CD8-positive, alpha-beta memory T cell (primary cell): ENCODE results near the gene TXNIP. TPM values are rescaled to one million over a fixed set of nuclear protein-coding genes. Genes with fewer than 3 reads are reported as not detected.

ENCODE experiments used
- CTCF ChIA-PET: fragments of 350-600 bp; sonication (Branson Sonifier 250); formaldehyde crosslinking; loops from one replicate; lab custom pipeline; 2021; ENCODE audit warnings: antibody characterized with exemption; lab: Charles Lee
- POLR2A ChIA-PET: fragments of 350-600 bp; sonication (Branson Sonifier 250); formaldehyde crosslinking; loops from one replicate; lab custom pipeline; 2021; ENCODE audit warnings: antibody characterized with exemption; lab: Charles Lee
- DNase-seq, 5 donors: peaks; one replicate each; pipeline versions ENCODE4 v3.0.0 to v3.0.0-alpha.2; 2020 to 2022; ENCODE audit warnings: mixed read lengths in 1 of 5
- H3K27ac ChIP-seq: one replicate; pipeline ENCODE4 v1.7.0; 2013; ENCODE audit warnings: low read depth, mild to moderate bottlenecking, low read length, moderate library complexity
- H3K27me3 ChIP-seq: 2 replicates; pipeline ENCODE4 v1.7.0; 2013; ENCODE audit warnings: low read length, mild to moderate bottlenecking; ENCODE audit not compliant: insufficient read depth, poor library complexity, severe bottlenecking
- H3K36me3 ChIP-seq: 2 replicates; pipeline ENCODE4 v1.7.0; 2013; ENCODE audit warnings: mild to moderate bottlenecking, low read length, moderate library complexity; ENCODE audit not compliant: insufficient read depth
- H3K4me1 ChIP-seq: 2 replicates; pipeline ENCODE4 v1.7.0; 2013; ENCODE audit warnings: mild to moderate bottlenecking, low read length, moderate library complexity; ENCODE audit not compliant: insufficient read depth
- H3K4me3 ChIP-seq: 2 replicates; pipeline ENCODE4 v1.7.0; 2013; ENCODE audit warnings: mild to moderate bottlenecking, low read length
- H3K9me3 ChIP-seq: 2 replicates; pipeline ENCODE4 v1.7.0; 2013; ENCODE audit warnings: mild to moderate bottlenecking, low read length
- H3K27ac Mint-ChIP-seq, 8 donors: one replicate each; pipeline ENCODE4 v1.8.0; 2020 to 2021; ENCODE audit warnings: mixed read lengths in 8 of 8, mild to moderate bottlenecking in 6 of 8, inconsistent platforms in 3 of 8, moderate library complexity in 3 of 8
- H3K27me3 Mint-ChIP-seq, 2 donors: one replicate each; pipeline ENCODE4 v1.8.0; 2020 to 2021; ENCODE audit warnings: mixed read lengths in 2 of 2, mild to moderate bottlenecking in 1 of 2, moderate library complexity in 1 of 2
- H3K36me3 Mint-ChIP-seq, 3 donors: one replicate each; pipeline ENCODE4 v1.8.0; 2020 to 2021; ENCODE audit warnings: mixed read lengths in 3 of 3, inconsistent platforms in 1 of 3, mild to moderate bottlenecking in 1 of 3
- H3K4me1 Mint-ChIP-seq, 3 donors: one replicate each; pipeline ENCODE4 v1.8.0; 2020 to 2021; ENCODE audit warnings: mixed read lengths in 3 of 3, inconsistent platforms in 1 of 3, mild to moderate bottlenecking in 1 of 3
- H3K4me3 Mint-ChIP-seq, 7 donors: one replicate each; pipeline ENCODE4 v1.8.0; 2020 to 2021; ENCODE audit warnings: mixed read lengths in 7 of 7, mild to moderate bottlenecking in 6 of 7, moderate library complexity in 4 of 7, inconsistent platforms in 2 of 7
- H3K9me3 Mint-ChIP-seq, 5 donors: one replicate each; pipeline ENCODE4 v1.8.0; 2020 to 2022; ENCODE audit warnings: mixed read lengths in 5 of 5, mild to moderate bottlenecking in 3 of 5, moderate library complexity in 2 of 5, inconsistent platforms in 1 of 5
- polyA plus RNA-seq: library from polyadenylated mRNA; unstranded; fragments of 300-500 nt; fragmentation: Illumina TruSeq; gene quantifications from one replicate; pipeline ENCODE4 v1.2.3, GENCODE V29; 2021
- total RNA-seq, 2 experiments: library from RNA; stranded (reverse); gene quantifications; one replicate each; pipeline ENCODE4 v1.2.3, GENCODE V29; 2021

The TXNIP gene, protein sequence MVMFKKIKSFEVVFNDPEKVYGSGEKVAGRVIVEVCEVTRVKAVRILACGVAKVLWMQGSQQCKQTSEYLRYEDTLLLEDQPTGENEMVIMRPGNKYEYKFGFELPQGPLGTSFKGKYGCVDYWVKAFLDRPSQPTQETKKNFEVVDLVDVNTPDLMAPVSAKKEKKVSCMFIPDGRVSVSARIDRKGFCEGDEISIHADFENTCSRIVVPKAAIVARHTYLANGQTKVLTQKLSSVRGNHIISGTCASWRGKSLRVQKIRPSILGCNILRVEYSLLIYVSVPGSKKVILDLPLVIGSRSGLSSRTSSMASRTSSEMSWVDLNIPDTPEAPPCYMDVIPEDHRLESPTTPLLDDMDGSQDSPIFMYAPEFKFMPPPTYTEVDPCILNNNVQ
- total RNA-seq: 100 to 1,000 TPM; 167 to 170 TPM
- polyA plus RNA-seq: 4,579 TPM

DNA sequence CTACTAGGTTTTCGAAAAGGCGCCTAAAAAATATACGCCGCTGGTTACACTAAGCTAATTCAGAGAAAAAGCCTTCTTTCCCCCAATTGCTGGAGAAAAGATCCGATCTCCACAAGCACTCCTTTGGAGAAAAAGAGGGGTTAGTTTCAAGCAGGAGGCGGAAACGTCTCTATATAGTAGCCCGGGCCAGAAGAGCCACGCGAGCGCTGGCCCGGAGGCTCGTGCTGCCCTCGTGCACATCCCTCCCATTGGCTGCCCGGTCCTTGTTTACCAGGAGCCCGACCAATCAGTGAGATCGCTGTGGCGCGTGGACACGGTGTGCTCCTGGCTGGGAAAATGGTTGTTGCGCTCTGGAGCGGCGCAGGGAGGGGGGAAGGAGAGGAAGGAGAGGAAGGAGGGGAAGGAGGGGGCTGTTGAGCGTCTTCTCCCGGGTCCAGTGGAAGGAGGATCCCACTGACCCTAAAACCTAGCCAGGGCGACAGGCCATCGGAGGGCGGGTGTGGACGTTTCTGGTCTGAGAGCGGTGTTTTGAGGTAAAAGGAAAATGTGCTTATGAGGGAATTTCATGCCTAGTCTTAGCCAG lies at the start of gene TXNIP:
TXNIP (minus strand) TSS at position 147 of the 583 bp plus-strand sequence. CDS start 313 bp downstream, outside the sequence.
- CTCF ChIA-PET: interaction anchor here (0.9 to 26.4 kb wide), 7 partner anchors 11 to 151 kb away, joined by 3 to 475 read pairs (median 7); partner anchors contain the start of genes LIX1L, NUDT17, PIAS3 and RBM8A

DNA sequence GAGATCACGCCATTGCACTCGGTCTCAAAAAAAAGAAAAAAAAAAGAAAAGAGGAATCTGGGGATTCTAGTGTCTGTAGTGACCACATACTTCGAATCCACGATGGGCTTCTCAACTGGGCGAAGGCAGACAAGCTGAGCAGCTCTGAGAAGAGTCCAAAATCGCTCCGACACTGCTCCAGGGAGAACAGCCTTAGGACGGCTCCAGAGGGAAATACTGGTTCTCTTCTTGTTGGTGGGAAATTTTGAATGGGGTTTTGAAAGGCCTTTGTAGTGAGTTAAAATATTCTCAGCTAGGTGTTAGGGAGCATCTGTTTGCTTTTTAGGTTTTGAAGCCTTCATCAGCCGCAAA lies 43.4 kb upstream of the TXNIP start:
- H3K9me3 Mint-ChIP-seq: peaks cover 0 to 17% (median 7%) of the 10 kb centered on the region in 5 donors
- no peak for DNase-seq
- peaks cover 0 to 20% (median 2%) of the 10 kb centered on the region in 3 donors for H3K36me3 Mint-ChIP-seq
- H3K27ac Mint-ChIP-seq: peak overlapping the region in 2 of 8 donors; percentile 44 to 98
- Histone ChIP-seq H3K4me3 (no peak overlapping the region), H3K9me3 (no peaks in the 10 kb centered on the region), H3K4me1 (peaks cover 9% of the 10 kb centered on the region), H3K27ac (peak overlapping the region; percentile 27), H3K36me3 (no peaks in the 10 kb centered on the region), H3K27me3 (no peaks in the 10 kb centered on the region)
- peaks cover 34 to 47% (median 37%) of the 10 kb centered on the region in 3 donors for H3K4me1 Mint-ChIP-seq
- POLR2A ChIA-PET: interaction anchor here (5.7 kb wide), 1 partner anchor 11 kb away, joined by 57 read pairs; no protein-coding TSS in a partner anchor
- peaks cover 0 to 24% of the 10 kb centered on the region in 2 donors for H3K27me3 Mint-ChIP-seq
- CTCF ChIA-PET: interaction anchor here (0.9 to 5.3 kb wide), 4 partner anchors 10 to 195 kb away, joined by 3 to 56 read pairs (median 12); partner anchors contain the start of gene NUDT17
- H3K4me3 Mint-ChIP-seq: peak overlapping the region in 4 of 7 donors; percentile 25 to 99 (median 60)

More for the DNA sequence above, at the start of gene TXNIP:
- peaks cover 44% of the 10 kb centered on the region for H3K36me3 ChIP-seq
- H3K9me3 ChIP-seq: no peaks in the 10 kb centered on the region
- H3K27ac Mint-ChIP-seq: peak within 1 kb of the TSS; percentile 84 to 98 (median 98)
- H3K27ac ChIP-seq: peak within 1 kb of the TSS; percentile 92
- peaks cover 58% of the 10 kb centered on the region for H3K4me1 ChIP-seq
- peak within 1 kb of the TSS; percentile 94 to 99 (median 99) for H3K4me3 Mint-ChIP-seq
- H3K9me3 Mint-ChIP-seq: peaks cover 0 to 5% (median 0%) of the 10 kb centered on the region in 5 donors
- peak within 1 kb of the TSS; percentile 99 for H3K4me3 ChIP-seq
- H3K4me1 Mint-ChIP-seq: peaks cover 57 to 67% (median 63%) of the 10 kb centered on the region in 3 donors
- peaks cover 0 to 3% of the 10 kb centered on the region in 2 donors for H3K27me3 Mint-ChIP-seq
- POLR2A ChIA-PET: interaction anchor here (0.8 to 11.4 kb wide), 12 partner anchors 8 to 173 kb away, joined by 3 to 229 read pairs (median 14); partner anchors contain the start of genes ANKRD34A, LIX1L, PEX11B and PIAS3
- DNase-seq: peak; percentile 86 to 96 (median 89)
- H3K36me3 Mint-ChIP-seq: peaks cover 39 to 56% (median 49%) of the 10 kb centered on the region in 3 donors
- H3K27me3 ChIP-seq: no peaks in the 10 kb centered on the region

DNA sequence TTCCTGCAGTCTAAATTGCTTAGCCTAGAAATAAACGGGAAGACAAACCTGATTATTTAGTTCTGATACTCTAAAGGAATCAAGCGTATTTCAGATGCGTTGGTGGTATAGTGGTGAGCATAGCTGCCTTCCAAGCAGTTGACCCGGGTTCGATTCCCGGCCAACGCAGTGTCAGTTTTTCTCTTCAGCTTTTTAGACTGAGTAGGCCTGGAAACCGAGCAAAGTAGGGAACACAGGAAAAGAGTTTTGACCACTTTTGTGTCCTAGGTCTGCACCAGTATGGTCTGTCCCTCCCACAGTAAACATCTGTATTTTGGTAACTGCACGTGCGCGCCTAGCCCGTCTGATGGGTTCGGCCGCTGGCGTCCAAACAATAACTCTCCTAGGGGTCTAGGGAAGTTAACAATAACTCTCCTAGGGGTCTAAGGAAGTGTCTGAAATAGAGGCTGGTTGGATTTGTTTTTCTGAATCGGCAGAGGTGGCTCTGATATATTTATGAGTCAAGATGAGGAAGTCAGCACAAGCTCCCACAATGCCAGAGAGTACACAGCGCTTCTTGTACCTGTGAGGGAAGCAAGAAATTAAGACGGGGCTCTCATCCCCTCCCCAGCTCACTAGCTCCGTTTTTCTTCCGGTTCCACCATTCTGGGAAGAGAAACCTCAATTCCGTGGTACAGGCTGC lies 40.7 kb upstream of the TXNIP start:
- peaks cover 0 to 17% (median 7%) of the 10 kb centered on the region in 5 donors for H3K9me3 Mint-ChIP-seq
- Histone ChIP-seq H3K27me3 (no peaks in the 10 kb centered on the region), H3K9me3 (no peaks in the 10 kb centered on the region), H3K36me3 (no peaks in the 10 kb centered on the region), H3K4me1 (peaks cover 10% of the 10 kb centered on the region), H3K27ac (peak overlapping the region; percentile 64), H3K4me3 (peak overlapping the region; percentile 88)
- ChIA-PET CTCF (interaction anchor here (0.8 to 5.3 kb wide), 14 partner anchors 12 to 192 kb away, joined by 3 to 56 read pairs (median 3); partner anchors contain the start of genes NUDT17, PEX11B and TXNIP), POLR2A (interaction anchor here (0.6 to 5.7 kb wide), 16 partner anchors 10 to 192 kb away, joined by 3 to 57 read pairs (median 6); partner anchors contain the start of genes ANKRD34A, LIX1L, NUDT17 and PEX11B)
- DNase-seq: peak; percentile 48 to 82 (median 79)
- peaks cover 37 to 52% (median 43%) of the 10 kb centered on the region in 3 donors for H3K4me1 Mint-ChIP-seq
- peaks cover 0 to 20% (median 2%) of the 10 kb centered on the region in 3 donors for H3K36me3 Mint-ChIP-seq
- H3K27ac Mint-ChIP-seq: peak overlapping the region; percentile 94 to 98 (median 96)
- H3K4me3 Mint-ChIP-seq: peak overlapping the region; percentile 93 to 99 (median 97)
- H3K27me3 Mint-ChIP-seq: peaks cover 3 to 24% of the 10 kb centered on the region in 2 donors

GRCh38 chr1:146036241-146036964 lies 40.0 kb upstream of the TXNIP start:
- Histone ChIP-seq H3K4me3 (peak overlapping the region; percentile 88), H3K9me3 (no peaks in the 10 kb centered on the region), H3K4me1 (peaks cover 10% of the 10 kb centered on the region), H3K36me3 (no peaks in the 10 kb centered on the region), H3K27ac (peak overlapping the region; percentile 48), H3K27me3 (no peaks in the 10 kb centered on the region)
- DNase-seq: peak in 1 of 5 donors; percentile 29
- Mint-ChIP-seq H3K27me3 (peaks cover 3 to 26% of the 10 kb centered on the region in 2 donors), H3K4me3 (peak overlapping the region; percentile 93 to 99 (median 97)), H3K27ac (peak overlapping the region; percentile 94 to 98 (median 96)), H3K4me1 (peaks cover 37 to 52% (median 43%) of the 10 kb centered on the region in 3 donors), H3K9me3 (peaks cover 0 to 17% (median 7%) of the 10 kb centered on the region in 5 donors), H3K36me3 (peaks cover 0 to 20% (median 2%) of the 10 kb centered on the region in 3 donors)
- CTCF ChIA-PET: interaction anchor here (0.8 to 5.3 kb wide), 10 partner anchors 13 to 191 kb away, joined by 3 to 56 read pairs (median 4); partner anchors contain the start of genes NUDT17 and TXNIP
- POLR2A ChIA-PET: interaction anchor here (0.6 to 5.7 kb wide), 11 partner anchors 9 to 191 kb away, joined by 3 to 57 read pairs (median 8); partner anchors contain the start of genes ANKRD34A, LIX1L, NUDT17 and PEX11B

DNA sequence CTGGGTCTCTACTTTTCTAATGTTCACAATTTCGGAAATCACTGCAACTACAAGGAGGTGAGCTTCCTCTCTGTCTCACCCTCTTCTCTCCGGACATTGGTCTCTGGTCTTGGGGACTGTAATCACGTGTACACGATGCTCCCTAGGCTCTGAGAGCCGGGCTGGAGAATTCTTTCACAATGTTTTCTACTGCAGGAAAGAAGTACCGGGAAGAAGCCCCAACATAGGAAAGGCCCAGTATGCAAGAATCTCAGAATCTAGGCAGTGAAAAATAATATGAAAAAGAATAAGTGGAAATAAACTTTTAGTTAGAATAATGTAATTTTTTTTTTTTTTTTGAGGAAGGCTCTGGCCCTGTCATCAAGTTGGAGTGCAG lies 38.7 kb upstream of the TXNIP start:
- peaks cover 0 to 20% (median 2%) of the 10 kb centered on the region in 3 donors for H3K36me3 Mint-ChIP-seq
- Histone ChIP-seq H3K4me1 (peaks cover 10% of the 10 kb centered on the region), H3K9me3 (no peaks in the 10 kb centered on the region), H3K4me3 (peak overlapping the region; percentile 88), H3K36me3 (no peaks in the 10 kb centered on the region), H3K27ac (no peak overlapping the region), H3K27me3 (no peaks in the 10 kb centered on the region)
- H3K27ac Mint-ChIP-seq: peak overlapping the region in 5 of 8 donors; percentile 87 to 98 (median 94)
- H3K4me1 Mint-ChIP-seq: peaks cover 37 to 50% (median 41%) of the 10 kb centered on the region in 3 donors
- peaks cover 0 to 17% (median 7%) of the 10 kb centered on the region in 5 donors for H3K9me3 Mint-ChIP-seq
- ChIA-PET POLR2A (interaction anchor here (5.7 kb wide), 1 partner anchor 16 kb away, joined by 57 read pairs; no protein-coding TSS in a partner anchor), CTCF (interaction anchor here (0.8 to 5.3 kb wide), 3 partner anchors 14 to 56 kb away, joined by 3 to 56 read pairs (median 16); no protein-coding TSS in a partner anchor)
- H3K27me3 Mint-ChIP-seq: peaks cover 7 to 29% of the 10 kb centered on the region in 2 donors
- DNase-seq: no peak
- H3K4me3 Mint-ChIP-seq: peak overlapping the region; percentile 79 to 98 (median 96)

DNA sequence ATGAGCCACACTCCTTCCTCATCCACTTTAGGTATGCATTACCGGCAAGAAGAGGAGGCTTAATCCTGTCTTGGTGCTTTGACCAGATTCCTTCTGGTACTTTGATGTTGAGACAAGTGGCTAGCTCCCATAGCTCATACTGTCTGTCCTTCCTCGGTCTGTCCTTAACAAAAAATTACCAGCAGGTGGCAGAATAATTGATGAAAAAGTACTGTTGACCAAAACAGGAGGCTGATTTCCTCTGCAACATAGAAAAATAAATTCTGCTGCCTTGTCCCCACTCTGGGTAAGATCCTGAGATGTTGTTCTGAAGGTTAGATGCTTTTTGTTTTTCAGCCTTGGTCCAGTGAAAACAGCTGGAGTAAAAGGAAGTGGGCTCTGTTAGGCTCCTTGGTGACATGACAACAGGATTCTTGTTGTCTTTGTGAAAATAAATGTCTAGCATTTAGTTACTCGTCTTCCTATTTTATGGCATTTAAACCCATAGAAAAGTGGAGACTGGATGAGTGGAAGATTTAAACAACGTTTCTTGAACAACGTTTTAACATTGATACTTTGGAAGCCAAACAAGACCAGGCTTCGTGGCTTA lies 36.3 kb upstream of the TXNIP start:
- peak overlapping the region in 1 of 7 donors; percentile 85 for H3K4me3 Mint-ChIP-seq
- peaks cover 0 to 14% (median 2%) of the 10 kb centered on the region in 3 donors for H3K36me3 Mint-ChIP-seq
- H3K36me3 ChIP-seq: no peaks in the 10 kb centered on the region
- H3K4me3 ChIP-seq: no peak overlapping the region
- DNase-seq: peak in 1 of 5 donors; percentile 28
- H3K4me1 ChIP-seq: peaks cover 4% of the 10 kb centered on the region
- no peaks in the 10 kb centered on the region for H3K9me3 ChIP-seq
- ChIA-PET POLR2A (interaction anchor here (0.7 to 1.4 kb wide), 3 partner anchors 13 to 141 kb away, joined by 4 to 6 read pairs (median 5); partner anchors contain the start of genes ANKRD34A and POLR3GL), CTCF (interaction anchor here (0.7 to 4.6 kb wide), 11 partner anchors 11 to 188 kb away, joined by 3 to 16 read pairs (median 5); partner anchors contain the start of genes HJV and NUDT17)
- H3K27ac ChIP-seq: no peak overlapping the region
- peaks cover 0 to 13% (median 5%) of the 10 kb centered on the region in 5 donors for H3K9me3 Mint-ChIP-seq
- H3K27me3 Mint-ChIP-seq: peaks cover 10 to 25% of the 10 kb centered on the region in 2 donors
- no peaks in the 10 kb centered on the region for H3K27me3 ChIP-seq
- peak overlapping the region in 4 of 8 donors; percentile 8 to 91 (median 14) for H3K27ac Mint-ChIP-seq
- H3K4me1 Mint-ChIP-seq: peaks cover 25 to 34% (median 26%) of the 10 kb centered on the region in 3 donors
